CD4-positive, alpha-beta T cell treated with Interleukin-6 for 4 hours (primary cell): Measurements from ENCODE around the gene TXNDC9.
"Not testable (repeated sequence)": the region's sequence is repeated elsewhere in the genome, so short reads cannot be mapped to it uniquely, and the experiment has no call there.

Experiments
- DNase-seq: peaks from one replicate; pipeline ENCODE4 v3.0.0-alpha.2; 2020; ENCODE audit warnings: mixed read lengths

Gene TXNDC9

GRCh38 chr2:99317873-99318200 lies 18.3 kb downstream of the TXNDC9 start:
- not testable (repeated sequence) for DNase-seq

GRCh38 chr2:99317161-99317872 lies 18.8 kb downstream of the TXNDC9 start:
- DNase-seq: no peak

- DNase-seq: not testable (repeated sequence)
Observed at GRCh38 chr2:99301097-99301496, 35.0 kb downstream of the TXNDC9 start, which contains the start of gene LYG1. TSS of gene LYG1 (minus strand) at chr2:99301197. CDS start at chr2:99295670, 5,527 bp downstream.

- DNase-seq: no peak
Observed at GRCh38 chr2:99299580-99299979, 36.6 kb downstream of the TXNDC9 start.

- DNase-seq: no peak
Observed at GRCh38 chr2:99297994-99298393, 38.1 kb downstream of the TXNDC9 start.

- DNase-seq: no peak
Observed at GRCh38 chr2:99285526-99285925, 50.6 kb downstream of the TXNDC9 start.

- no peak for DNase-seq
Observed at GRCh38 chr2:99279969-99280695, 56.0 kb downstream of the TXNDC9 start.

GRCh38 chr2:99278793-99279291 lies 57.3 kb downstream of the TXNDC9 start:
- no peak for DNase-seq

- DNase-seq: not testable (repeated sequence)
Observed at GRCh38 chr2:99278195-99278765, 57.9 kb downstream of the TXNDC9 start.

GRCh38 chr2:99275882-99276281 lies 60.3 kb downstream of the TXNDC9 start:
- DNase-seq: no peak
